Activated T-cell treated with anti-CD3 and anti-CD28 coated beads, Interleukin-2, amount 50 U/mL, for 48 hours (primary cell): ENCODE data around the gene ANXA11.
"Not testable (repeated sequence)": the region's sequence is repeated elsewhere in the genome, so short reads cannot be mapped to it uniquely, and the experiment has no call there.

ENCODE experiments used
- DNase-seq, 2 experiments: peaks; one replicate each; pipeline ENCODE4 v3.0.0-alpha.2; 2020

ANXA11 gene

DNA sequence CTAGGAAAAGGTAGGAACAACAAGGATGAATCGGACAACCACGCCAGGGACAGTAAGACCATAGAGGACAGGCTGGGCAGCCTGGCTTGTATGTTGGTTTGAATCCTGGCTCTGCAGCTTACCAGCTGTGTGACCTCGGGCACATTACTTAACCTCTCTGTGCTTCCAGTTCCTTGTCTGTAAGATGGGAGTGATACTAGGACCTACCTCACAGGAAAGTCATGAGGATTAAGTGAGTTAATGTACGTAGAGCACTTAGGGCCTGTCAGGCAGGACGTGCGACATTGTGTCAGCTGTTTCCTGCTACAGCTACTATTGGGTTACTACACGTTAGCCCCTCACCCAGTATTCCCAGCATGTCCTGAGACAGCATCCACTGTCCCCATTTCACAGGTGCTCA lies 40.7 kb downstream of the ANXA11 start:
- no peak for DNase-seq

DNA sequence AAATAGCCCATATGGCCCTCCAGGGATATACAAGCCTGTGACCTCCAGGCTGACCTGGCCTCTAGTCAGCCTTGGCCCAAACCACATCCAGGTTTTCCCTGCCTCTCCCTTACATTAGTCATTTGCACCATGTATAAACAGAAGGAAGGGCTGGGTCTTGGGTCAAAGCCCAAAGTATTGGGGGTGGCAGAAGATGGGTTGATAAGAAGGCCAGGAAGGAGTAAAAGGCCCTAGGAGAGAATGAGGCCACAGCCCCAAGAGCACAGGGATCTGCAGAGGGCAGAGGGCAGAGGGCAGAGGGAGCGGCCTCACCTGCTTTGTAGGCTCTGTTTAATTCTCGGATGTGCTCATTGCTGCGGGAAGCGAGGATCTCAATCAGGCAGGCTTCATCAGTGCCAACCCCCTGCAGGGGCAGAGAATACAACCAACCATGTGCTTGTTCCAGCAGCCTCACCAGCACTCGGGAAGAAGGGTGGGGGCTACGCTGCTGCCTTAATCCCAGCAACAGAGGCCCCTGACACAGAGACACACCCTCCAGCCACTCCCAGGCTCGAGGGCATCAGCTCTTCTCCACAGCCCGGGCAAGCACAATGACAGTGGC lies 41.5 kb downstream of the ANXA11 start:
- no peak for DNase-seq

DNA sequence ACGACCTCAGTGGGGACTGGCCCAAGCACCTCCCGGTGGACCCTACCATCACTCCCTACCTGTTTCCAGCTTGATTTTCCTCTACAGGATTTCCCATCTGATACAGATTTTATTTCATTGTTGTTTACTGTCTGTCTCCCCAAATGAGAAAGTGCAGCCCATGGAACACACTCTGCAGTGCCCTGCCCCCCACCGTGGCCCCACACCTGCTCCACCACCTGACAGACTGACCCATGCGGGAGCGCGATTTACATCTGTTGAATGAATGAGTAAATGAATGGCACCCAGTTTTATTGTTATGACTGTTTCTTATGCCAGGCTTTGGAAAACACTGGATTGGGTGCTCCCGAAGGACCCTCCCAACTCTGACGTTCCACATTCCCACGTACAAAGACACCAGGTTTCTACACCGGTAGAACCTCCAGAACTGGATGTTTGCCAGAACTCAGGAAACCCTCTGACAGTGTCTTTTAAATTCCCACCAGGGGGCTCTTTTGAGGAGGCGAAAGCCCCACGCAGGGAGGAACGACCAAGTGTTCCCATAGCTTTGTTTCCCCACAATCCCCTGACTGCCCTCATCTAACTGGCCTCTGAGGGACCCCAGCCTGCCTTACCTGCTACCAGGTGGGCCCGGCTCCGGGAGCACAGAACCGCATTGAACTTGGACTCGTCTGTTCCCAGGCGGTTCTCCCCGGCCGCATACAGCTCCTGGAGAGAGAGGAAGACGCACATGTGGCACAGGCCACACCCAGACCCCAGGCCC lies 43.8 kb downstream of the ANXA11 start:
- no peak for DNase-seq

DNA sequence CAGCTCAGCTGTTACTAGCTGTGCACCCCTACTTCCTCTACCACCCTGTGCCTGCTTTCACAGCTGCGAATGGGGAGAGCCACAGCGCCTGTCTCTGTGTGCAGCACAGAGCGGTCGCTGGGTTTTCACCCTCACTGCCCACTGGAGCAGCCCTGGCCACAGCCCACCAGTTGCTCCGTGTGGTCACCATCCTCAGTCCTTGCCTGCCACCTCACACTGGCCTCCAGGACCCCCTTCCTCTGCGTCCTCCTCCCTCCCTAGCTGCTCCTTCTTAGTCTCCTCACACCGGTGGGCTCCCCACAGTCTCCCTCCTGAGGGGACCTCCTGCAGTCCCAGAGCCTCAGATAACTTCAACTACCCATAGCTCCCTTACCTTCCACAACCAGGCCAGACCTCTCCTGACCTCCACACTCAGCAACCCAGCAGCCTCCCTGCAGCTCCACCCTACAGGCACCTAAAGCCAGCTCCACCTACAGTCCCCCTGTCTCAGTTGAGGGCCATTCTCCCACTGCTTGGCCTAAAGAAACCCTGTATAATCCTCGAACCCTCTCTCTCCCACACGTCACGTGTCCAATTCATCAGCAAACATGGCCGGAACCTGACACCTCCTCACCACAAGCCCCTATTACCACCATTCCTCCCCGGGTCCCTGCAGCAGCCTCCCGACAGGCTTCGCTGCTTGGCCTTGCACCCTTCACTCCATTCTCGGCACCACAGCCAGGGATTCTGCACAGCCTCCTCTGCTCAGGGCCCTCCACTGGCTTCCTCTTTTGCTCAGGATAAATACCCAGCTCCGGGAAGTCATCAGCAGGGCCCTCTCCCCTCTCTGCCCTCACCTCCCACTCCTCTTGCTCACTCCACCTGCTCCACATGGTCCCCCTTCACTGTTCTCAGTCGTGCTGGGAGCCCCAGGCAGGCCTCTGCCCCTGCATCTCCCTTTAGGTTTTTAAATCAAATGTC lies 44.7 kb downstream of the ANXA11 start:
- DNase-seq, result no peak

DNA sequence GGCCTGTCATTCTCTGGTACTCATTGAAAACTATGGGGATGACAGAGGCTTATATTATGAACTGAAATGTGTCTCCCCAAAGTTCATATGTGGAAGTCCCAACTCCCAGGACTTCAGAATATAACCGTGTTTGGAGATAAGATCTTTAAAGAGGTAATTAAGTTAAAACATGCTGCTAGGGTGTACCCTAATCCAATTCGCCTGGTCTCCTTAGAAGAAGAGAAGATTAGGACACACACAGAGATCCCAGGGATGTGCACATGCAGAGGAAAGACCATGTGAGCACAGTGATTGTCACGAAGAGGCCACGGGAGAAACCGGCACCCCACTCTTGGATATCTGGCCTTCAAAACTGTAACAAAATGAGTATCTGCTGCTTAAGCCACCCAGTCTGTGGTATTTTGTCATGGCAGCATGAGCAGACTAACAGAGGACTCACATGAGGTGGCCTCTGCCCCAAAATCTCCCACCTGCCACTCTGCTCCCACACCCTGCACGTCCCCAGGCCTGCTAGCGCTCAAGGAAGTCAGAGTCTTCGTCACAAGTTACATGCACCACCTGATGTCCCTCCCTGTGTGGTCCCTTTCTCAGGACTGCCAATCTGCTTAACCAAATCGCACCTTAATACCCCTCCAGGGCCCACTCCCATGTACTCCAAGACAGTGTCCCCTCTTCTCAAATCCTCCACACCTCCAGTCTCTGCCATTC lies 46.0 kb downstream of the ANXA11 start:
- no peak for DNase-seq

DNA sequence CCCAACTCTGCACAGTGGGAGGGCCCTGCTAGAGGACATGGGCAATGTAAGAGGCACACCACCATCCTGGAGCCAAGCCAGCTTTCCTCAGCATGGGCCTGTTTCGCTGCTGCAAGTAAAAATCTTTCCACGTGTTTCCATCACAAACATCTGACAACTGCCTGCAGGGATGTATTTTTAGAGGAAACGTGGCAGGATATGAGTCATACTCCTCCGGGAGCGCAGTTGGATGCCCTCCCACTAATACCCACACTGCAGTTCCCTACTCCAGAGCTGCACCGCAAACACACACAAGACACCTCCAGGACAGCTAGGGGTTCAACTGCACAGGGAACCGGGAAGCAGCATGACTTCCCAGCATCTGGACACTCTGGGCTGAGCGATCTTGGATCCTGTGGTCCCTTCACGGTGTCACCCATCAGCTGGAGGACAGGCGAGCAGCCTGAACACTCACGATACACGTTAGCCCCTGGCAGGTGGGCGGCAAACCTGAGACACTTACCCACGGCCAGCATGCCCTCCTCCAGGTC lies 46.7 kb downstream of the ANXA11 start:
- no peak for DNase-seq

DNA sequence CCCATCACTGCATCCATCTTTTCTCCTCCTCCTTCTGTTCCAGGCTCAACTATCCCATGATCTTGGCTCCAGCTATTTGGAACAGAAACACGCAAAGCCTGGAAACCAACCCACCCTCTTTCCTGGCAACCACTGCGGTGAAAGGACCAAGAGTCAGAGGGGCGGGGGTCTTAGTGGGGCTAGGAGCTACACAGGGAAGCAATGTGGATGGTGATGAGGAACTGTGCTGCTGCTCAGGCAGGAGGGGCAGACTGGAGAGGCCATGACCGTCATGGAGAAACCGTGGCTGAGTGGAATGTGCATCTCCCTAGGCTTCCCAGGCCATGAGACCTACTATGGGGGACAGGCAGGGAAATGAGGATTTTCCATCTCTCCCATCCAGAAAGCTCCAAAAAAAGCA lies 47.2 kb downstream of the ANXA11 start:
- DNase-seq, result no peak

DNA sequence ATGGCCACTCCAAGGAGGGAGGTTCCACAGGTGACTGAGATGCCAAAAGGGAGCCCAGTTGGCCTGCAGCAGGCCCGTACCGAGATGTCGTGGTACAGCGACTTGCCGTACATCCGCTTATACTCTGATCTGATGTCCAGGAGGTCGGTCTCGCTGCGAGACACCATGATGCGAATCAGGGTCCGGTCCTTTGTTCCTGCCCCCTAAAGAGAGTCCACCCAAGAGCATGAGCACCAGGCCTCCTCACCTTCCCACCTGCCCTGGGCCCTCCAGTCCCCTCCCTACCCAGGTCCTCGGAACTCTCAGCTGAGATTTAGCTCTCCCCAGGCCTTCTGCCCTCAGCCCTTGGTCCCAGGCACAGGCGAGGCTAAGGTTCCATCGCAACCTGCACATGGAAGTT lies 47.8 kb downstream of the ANXA11 start:
- no peak for DNase-seq

DNA sequence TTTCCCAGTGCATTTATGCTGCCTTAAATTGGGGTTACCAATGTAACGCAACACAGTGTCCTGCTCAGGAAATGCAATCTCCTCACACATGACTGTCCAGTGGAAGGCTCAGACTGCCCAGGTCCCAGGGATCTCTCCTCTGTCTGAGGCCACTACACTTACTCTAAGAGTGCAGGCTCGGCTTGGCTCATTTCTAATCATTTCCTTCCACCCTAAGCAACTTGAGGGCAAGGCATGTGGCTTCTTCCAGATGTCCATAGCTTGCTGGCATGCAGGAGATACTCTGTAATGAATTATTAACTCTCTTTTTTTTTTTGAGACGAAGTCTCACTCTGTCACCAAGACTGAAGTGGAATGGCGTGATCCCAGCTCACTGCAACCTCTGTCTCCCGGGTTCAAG lies 49.1 kb downstream of the ANXA11 start:
- no peak for DNase-seq

DNA sequence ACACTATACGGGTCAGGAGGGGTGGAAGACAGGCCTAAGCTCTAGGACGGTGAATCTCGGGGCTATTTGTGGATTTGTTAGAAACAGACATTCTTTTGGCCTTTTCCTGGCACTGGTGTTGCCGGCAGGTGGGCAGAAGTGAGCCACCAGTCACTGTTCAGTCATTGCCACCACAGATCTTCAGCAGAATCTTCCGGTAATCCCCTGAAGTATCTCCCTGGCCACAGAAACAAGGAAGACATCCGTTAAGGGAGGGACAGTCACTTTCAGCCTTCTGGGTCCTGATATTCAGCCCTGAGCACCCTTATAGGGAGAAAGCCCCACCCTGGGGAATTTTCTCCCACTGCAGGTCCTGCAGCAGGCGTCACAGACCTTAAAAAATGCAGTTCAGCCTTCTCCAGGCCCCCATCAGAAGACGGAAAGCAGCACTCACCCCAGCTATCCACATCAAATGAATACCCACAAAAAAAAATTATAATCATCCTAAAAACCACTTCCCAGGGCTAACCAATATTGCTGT lies 49.6 kb downstream of the ANXA11 start:
- no peak for DNase-seq

DNA sequence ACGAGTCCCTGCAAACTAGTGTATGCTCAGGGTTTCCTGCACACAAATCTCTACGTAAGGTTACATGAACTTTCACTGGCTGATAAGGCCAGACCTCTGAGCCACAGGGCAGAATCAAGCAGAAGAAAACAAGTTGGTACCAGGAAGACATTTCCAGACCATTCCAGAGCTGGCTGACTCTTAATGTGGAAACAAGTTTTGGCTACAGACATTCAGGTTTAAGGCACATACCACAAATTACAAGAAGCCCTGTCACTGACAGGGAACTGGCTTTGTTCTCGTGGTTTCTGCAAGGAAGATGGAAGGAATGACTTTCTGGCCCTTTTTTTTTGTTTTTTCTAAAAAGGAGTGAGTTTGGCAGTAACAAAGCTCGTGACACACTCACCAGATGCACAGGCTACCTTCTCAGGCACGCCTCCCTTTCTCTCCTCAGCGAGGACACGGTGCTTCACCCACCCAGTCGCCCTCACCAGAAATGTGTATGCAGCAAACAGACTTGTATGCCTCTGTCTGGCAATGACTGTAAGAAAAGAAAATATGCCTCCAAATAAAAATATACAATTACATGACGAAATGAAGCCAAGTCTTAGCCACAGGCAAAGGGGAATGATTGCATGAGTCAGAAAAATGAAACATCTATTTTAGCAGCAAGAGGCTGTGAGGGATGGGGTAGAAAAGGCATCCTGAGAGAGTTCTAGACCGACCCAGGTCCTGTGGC lies 50.2 kb downstream of the ANXA11 start:
- no peak for DNase-seq

DNA sequence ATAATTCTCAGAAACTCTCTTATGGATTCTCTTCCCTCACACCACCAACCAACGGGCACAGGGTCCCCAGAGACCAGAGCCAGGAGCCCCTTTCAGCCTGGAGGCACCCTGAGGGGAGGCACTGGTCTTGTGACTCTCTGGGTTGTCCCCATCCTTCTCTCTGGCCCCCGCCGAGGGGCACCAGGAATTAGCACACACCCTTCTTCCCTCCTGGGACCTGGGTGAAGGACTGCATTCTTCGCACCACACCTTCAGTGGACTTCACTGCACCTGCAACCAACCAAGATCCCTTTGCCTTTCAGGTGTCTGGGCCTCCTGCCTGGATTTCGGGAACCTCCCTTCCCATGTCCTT lies 50.7 kb downstream of the ANXA11 start:
- no peak for DNase-seq

DNA sequence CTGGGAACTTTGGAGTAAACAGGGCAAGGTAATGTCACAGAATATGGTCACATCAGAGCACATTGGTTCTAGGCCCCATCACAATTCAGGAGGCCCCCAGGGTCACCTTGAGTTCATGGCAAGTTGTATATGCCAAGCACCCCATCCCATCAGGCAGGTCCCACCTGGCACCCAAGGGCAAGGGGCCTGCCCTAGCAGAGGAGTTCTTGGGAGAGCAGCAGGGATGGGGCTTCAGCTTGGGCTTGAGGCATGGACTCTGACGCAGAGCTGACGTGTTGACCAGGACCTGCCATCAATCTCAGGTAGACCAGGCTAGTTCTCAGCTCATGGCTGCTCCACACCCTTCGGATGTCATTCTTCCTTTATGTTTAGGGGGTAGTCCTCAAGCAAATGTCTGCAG lies 51.9 kb downstream of the ANXA11 start:
- no peak for DNase-seq

DNA sequence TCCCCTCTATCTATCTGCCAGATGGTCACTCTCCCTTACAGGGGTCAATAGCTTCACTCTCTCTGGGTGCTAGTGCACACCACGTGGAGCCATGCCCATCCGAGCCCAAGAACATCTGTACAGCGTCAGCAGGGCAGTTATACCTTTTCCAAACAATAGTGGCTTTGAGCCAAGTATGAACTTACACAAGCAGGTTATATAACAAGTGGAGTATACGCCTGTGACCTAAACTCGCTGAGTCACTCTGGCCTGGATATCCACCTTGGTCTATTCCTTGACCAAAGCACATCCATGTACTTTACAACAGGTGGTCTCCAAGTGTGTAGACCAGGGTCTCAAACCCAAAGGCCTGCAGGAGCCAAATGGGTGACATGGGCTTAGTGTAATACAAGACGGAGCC lies 52.5 kb downstream of the ANXA11 start:
- DNase-seq, result no peak

DNA sequence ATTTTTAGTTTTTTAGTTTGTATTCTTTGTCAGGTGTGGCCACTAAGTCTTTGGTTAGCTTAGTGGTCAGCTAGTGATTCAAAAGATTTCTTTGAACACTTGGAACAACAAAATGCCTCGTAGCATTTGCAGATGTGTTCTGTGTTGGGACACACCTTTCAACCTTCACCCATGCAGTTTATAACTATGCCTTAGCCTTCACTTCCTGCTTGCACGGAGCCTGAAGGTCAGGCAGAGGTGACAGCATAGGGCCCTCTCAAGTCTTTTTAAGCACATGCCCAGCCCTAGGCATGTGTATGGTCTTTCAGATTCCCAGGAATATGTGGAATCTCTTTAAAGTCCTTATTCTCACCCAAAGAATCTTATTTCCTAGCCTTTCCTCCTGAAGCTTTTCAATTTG lies 55.2 kb downstream of the ANXA11 start:
- DNase-seq, result no peak

DNA sequence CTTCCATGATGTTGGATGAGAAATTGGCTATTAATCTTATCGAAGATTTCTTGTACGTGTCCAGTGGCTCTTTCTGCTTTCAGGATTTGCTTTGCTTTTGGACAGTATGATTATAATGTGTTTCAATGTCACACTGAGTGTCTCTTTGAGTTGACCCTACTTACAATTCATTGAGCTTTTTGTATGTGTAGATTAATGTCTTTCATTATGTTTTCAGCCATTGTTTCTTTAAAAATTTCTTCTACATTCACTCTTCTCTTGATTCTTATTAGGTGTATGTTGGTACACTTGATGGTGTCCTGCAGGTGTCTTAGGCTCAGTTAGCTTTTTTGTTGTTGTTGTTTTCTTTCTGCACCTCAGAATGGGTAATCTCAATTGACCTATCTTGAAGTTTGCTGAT lies 56.2 kb downstream of the ANXA11 start:
- DNase-seq, result no peak

DNA sequence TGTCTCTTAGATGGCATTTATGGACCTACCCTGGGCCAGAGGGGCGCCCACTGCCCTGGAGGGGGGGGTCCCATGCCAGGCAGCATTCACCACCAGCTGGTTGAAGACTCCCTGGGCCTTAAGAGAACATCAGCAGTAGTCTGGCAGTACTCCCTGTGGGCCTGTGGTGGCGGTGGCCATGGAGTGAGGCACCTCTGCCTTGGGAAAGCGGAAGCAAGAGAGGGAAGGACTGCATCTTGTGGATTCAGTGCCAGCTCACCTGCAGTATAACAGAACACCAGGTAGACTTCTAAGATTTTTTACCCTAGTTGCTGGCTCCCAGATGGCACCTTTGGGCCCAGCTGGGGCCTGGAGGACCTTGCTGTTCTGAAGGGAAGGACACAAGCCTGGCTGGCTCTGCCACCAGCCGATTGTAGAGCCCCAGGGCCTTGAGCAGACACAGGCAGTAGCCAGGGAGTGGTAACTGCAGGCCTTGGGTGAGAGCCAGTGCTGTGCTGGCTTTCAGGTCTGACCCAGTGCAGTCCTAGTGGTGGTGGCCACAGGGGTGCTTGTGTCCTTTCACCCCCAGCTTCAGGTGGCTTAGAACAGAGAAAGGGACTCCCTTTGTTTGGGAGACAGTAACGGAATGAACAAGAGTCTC lies 57.1 kb downstream of the ANXA11 start:
- DNase-seq, result no peak

DNA sequence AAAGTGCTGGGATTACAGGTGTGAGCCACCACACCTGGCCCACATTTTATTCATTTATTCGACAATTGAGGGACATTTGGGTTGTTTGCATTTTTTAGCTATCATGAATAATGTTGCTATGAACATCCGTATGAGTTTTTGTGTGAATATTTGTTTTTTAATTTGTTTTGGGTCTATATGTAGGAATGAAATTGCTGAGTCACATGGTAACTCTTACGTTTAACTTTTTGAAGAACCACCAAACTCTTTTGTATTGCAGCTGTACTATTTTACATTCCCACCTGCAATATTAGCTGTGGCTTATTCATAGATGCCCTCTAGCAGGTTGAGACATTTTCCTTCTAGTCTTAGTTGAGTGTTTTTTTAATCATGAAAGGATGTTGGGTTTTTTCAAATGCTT lies 58.4 kb downstream of the ANXA11 start:
- DNase-seq, result no peak

DNA sequence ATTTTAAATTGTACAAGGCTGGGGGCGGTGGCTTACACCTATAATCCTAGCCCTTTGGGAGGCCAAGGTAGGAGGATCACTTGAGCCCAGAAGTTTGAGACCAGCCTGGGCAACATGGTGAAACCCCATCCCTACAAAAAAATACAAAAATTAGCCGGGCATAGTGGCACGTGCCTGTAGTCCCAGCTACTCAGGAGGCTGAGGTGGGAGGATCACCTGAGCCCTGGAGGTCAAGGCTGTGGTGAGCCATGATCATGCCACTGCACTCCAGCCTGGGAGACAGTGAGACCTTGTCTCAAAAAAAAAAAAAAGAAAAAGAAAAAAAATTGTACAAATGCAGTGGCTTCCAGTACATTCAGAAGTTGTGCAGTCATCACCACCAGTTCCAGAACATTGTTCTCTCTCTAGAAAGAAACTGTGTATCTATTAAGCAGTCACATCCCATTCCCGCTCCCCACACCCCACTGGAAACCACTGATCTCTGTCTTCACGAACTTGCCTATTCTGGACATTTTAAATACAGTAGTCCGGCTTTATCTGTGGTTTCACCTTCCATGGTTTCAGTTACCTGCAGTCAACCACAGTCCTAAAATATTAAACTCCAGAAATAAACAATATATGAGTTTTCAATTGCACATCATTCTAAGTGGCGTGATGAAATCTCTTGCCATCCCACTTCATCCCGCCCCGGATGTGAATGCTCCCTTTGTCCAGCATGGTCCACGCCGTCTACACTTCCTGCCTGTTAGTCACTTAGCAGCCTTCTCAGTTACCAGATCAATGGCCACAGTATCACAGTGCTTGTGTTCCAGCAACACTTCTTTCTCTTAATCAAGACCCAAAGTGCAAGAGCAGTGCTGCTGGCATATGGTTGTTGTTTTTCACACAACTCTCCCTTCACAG lies 59.7 kb downstream of the ANXA11 start:
- DNase-seq, result not testable (repeated sequence)

DNA sequence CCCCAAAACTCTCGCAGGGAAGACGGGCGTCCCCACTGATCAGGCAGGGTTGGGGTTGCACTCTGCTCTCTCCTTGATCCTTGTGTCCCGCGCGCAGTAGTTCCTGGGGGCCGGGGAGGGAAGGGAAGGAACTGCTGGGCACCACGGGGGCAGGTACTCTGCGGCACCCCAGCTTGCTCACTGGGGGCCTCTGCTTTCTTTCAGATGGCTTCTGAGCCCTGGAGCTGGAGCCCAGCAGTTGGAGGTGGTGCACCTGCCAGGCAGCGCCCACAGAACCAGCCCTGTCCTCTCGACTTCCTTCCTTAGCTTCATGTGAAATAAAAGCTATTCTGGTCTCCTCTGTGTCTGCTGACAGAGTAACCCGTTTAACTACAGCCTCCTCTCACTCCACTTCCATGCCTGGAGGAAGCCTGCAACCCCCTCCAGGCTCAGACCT lies 60.6 kb downstream of the ANXA11 start:
- DNase-seq, result peak; percentile 54 to 55
